Measurements from ENCODE around the gene ASPSCR1.

DNA sequence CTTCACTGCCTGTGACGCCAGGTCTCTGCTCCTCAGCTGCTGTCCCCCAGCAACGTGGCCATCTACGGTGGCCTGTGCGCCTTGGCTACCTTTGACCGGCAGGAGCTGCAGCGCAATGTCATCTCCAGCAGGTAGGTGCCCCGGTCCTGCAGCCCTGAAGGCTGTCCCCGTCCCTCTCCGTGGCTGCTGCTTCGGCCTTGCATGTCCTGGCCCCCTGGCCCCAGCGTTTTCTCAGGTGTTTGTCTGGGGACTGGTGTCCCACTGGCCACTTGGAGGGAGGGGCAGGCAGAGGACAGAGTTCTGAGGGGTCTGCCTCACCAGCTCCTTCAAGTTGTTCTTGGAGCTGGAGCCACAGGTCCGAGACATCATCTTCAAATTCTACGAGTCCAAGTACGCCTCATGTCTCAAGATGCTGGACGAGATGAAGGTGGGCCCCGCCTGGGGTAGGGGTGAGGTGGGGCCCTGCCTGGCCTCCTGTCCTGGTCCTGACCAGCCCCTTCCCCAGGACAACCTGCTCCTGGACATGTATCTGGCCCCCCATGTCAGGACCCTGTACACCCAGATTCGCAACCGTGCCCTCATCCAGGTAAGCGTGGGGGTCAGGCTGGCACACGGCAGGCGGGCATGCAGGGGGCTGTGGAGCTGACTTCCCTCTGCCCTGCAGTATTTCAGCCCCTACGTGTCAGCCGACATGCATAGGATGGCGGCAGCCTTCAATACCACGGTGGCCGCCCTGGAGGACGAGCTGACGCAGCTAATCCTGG, 78.7 kb downstream of the ASPSCR1 start:
- TF ChIP-seq, protein P1, sequence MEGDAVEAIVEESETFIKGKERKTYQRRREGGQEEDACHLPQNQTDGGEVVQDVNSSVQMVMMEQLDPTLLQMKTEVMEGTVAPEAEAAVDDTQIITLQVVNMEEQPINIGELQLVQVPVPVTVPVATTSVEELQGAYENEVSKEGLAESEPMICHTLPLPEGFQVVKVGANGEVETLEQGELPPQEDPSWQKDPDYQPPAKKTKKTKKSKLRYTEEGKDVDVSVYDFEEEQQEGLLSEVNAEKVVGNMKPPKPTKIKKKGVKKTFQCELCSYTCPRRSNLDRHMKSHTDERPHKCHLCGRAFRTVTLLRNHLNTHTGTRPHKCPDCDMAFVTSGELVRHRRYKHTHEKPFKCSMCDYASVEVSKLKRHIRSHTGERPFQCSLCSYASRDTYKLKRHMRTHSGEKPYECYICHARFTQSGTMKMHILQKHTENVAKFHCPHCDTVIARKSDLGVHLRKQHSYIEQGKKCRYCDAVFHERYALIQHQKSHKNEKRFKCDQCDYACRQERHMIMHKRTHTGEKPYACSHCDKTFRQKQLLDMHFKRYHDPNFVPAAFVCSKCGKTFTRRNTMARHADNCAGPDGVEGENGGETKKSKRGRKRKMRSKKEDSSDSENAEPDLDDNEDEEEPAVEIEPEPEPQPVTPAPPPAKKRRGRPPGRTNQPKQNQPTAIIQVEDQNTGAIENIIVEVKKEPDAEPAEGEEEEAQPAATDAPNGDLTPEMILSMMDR (IDR thresholded peaks at IDR 0.05 in 8 of 11, conservative IDR thresholded peaks at IDR 0.05 in 3 of 11): no peak
- TF ChIP-seq POLR2A (IDR thresholded peaks at IDR 0.05): no peak

Measured in spleen (tissue), 7 donors.